Right ventricle myocardium superior (tissue), 1 donor: Measurements from ENCODE around the gene MYBBP1A. TPM values are rescaled to one million over a fixed set of nuclear protein-coding genes. Genes with fewer than 3 reads are reported as not detected.
"Not testable (repeated sequence)": the region's sequence is repeated elsewhere in the genome, so short reads cannot be mapped to it uniquely, and the experiment has no call there.

ENCODE experiments used
- ATAC-seq: fragments of 200-7000 bp; cut with Tn5 transposase; one replicate; pipeline ENCODE4 v1.9.1; 2020; ENCODE audit warnings: mild to moderate bottlenecking; ENCODE audit not compliant: poor library complexity
- DNase-seq: peaks from one replicate; pipeline ENCODE4 v3.0.0-alpha.2; 2020
- intact Hi-C: fragments of 100-400 bp; cut with DNase I; formaldehyde crosslinking; loops from one replicate; pipeline ENCODE4 v1.11.2; 2022
- total RNA-seq: library from RNA; stranded (reverse); fragmentation: NEBNext Ultra II Directional; extraction: Animal tissue kit (Norgen Biotek cat#: 25700); gene quantifications from one replicate; pipeline ENCODE4 v1.2.1, GENCODE V29; 2021
- donor health status: DM: no; HTN: yes; CAD: no; lungs with severe emphysema.

MYBBP1A gene
- total RNA-seq, 1 donor from 2014 or later: 18.8 TPM

DNA sequence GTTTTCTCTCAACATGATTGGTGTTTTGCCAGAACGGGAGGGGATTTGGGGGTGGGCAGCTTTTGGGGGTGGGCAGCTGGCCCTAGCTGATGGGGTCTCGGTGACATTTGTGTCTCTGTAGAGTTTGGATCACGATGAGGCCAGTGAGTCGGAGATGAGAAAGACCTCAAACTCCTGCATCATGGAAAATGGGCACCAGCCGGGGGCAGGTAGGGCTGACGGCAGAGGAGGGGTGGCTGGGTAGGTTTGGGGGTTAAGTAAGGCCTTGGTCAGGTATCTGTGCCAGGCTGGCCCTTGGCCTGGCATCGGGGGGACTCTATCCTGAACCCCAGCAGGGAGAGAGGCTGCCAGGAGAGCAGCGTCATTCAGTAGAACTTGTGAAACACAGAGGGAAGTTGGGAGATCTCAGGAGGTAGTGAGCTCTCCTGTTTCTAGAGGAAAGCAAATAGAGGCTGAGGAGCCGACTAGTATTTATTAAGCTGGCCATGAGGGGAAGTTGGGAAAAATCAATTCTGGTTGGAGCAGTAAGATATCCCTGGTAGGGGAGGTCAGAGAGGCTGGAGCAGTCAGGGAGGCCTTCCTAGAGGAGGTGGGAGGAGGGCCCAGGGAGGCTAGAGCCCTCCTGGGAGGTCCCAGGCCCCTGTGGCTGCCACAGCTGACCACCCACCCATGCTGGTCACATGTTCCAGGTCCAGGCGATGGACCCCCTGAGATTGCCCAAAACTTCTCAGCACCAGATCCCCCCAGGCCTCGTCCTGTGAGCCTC is 37.2 kb upstream of the MYBBP1A start:
- DNase-seq (peak; percentile 20), ATAC-seq (no peak)
- intact Hi-C loops: no loop called here

DNA sequence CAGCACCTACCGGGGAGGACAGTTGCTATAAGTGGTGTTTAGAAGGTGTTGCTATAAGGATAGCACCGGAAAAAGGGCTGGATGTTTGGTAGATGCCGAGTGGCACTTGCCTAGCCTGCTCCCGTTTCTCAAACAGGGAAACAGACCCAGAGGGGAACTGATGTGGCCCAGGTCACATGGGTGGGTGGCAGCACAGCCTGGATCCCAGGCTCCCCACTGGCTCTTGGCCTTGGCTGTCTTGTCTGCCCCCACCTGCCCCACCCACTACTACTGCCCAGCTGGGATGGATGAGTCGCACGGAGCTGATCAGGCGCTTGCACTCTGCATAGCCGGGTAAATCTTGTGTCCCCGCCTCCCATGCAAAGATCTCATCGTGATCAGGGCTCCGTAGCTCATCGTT is 36.3 kb upstream of the MYBBP1A start:
- intact Hi-C loops: no loop called here
- ATAC-seq: no peak
- DNase-seq: peak; percentile 43

DNA sequence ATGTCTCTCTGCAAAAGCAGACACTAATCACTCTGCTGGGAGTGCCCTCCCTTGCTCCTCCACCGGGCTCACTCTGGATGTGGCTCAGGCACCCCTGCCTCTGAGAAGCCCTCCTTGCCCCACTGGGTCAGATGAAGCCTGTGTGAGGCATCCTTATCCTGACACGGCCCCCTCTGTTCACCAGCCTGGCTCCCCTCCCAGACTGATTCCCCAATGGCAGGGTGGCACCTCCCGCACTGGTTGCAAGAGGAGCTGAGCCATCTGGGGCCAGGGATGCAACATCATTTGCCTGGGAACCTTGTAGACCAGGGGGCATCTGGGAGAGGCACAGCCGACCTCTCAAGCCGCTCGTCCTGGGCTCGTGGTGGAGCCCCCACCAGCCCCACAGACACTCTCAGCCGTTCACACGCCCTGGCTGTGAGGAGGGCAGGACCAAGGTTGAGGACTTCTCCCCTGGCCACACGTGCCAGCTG is 35.8 kb upstream of the MYBBP1A start:
- intact Hi-C loops: no loop called here
- DNase-seq: peak; percentile 39
- ATAC-seq: no peak

DNA sequence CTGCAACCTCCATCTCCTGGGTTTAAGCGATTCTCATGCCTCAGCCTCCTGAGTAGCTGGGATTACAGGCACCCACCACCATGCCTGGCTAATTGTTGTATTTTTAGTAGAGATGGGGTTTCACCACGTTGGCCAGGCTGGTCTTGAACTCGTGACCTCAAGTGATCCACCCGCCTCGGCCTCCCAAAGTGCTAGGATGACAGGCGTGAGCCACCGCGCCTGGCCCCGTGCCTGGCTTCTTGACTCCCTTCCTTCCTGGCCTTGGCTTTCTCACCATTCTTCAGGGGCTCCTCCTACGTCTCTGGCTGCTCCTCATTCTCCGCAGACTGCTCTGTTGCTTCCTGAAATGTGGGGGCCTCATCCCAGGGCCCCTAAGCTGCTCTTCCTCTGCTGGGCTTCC is 34.9 kb upstream of the MYBBP1A start:
- intact Hi-C loops, ATAC-seq: not testable (repeated sequence)
- peak; percentile 44 for DNase-seq

DNA sequence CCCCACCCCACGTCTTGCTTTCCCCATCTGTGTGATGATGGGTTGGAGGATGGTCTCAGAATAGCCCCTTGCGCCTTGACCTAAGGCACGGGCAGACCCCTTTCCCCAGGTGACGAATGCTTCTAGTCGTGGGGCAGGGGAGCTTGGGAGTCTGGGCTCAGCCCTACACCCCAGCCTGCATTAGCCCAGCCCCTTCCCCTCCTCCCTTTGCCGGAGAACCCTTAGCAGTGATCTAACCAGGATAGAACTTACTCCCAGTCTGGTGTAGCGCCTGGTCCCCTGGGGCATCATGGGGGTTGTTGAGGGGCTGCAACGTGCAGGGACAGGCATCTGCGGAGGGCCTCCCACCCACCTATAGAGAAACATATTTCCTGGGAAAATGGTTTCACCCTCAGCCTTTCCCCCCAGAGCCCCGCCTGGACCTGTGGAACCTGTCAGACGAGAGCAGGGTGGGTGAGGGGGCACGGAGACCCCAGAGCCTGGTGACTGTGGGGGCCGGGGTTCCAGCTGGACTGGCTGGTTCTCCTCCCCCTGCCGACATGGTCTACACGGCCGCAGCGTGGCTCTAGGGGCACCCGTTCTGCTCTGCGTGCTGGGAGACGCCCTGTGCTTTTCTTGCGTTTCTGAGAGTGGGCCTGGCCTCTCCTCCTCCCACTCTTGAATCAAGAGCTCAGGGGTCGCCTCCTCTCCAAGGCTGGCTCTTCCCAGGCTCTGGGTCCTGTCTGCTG is 33.9 kb upstream of the MYBBP1A start:
- intact Hi-C loops: no loop called here
- DNase-seq (peak; percentile 37), ATAC-seq (no peak)

DNA sequence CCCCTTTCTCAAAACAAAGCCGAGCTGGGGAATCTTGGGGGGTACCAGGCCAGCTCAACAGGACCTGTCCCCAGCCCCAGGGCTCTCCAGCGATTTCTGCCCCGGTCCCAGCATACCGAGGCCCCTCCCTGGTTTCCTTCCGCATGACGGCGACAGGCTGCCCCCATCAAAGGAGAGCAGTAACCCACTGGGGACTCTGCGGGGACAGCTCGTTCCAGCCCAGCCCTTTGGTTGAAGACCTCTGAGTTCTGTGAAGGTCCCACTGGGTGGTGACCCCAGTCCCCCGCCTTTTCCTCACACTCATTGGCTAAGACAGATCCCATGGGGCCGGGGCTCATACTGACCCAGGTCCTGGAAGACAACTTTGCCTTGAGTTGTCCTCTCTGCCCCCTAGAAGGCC is 33.2 kb upstream of the MYBBP1A start:
- ATAC-seq (no peak), DNase-seq (peak; percentile 68)
- intact Hi-C loops: no loop called here

DNA sequence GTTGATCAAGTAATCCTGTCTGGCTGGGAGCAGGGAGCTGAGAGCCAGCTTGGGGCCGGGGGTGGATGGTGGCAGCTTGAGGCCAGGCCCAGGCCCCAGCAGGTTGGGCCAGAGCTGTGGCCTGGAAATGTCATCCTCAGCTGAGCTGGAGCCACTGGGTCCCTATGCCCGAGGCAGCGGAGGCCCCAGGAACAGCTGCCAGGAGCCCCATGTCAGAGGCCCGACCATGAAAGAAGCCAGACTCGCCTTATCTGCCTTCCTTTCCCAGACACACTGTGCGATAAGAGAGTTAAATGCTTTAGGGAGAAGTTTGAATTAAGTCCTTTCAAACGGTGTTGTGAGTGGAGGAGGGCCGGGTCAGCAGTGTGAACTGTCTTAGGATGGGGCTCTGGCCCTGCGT is 32.6 kb upstream of the MYBBP1A start:
- intact Hi-C loops: no loop called here
- ATAC-seq (peak; percentile 50), DNase-seq (peak; percentile 69)

DNA sequence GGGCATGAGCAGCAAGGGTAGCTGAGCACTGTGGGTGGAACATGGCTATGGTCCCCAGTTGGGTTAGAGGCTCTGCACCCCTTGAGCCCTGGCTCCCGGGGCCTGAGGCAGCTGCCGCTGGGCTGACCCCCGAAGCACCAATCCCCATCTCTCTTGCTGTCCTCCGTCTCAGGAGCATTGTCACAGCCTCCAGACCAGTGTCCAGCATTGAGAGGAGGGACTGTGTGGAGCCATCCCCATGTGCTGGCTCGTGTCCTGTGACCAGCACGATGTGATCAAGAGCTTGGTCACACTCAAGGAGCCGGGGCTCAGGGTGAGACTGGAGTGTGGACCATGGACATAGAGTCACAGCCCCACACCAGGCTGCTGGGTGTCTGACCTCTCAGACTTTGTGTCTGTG is 32.0 kb upstream of the MYBBP1A start:
- intact Hi-C loops: no loop called here
- no peak for DNase-seq
- no peak for ATAC-seq

GRCh38 chr17:4586043-4586442 is 30.9 kb upstream of the MYBBP1A start:
- ATAC-seq (no peak), DNase-seq (no peak)
- intact Hi-C loops: no loop called here

DNA sequence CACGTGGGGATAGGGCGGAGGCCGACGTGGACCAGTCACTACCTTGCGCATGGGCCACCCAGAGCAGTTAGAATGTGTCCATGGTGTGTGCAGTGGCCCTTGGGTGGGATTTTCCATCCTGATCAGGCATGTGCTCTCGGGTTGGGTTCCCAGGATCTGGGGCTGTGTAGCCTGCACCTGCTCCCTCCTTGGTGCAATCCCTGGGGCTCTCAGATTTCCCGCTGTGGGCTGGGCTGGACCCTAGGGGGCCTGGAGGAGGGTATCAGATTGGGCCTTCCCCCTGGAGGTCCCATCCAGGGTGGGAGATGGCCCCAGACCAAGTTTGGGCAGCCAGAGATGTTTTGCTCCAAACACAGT is 30.4 kb upstream of the MYBBP1A start:
- intact Hi-C loops: no loop called here
- DNase-seq (no peak), ATAC-seq (no peak)

DNA sequence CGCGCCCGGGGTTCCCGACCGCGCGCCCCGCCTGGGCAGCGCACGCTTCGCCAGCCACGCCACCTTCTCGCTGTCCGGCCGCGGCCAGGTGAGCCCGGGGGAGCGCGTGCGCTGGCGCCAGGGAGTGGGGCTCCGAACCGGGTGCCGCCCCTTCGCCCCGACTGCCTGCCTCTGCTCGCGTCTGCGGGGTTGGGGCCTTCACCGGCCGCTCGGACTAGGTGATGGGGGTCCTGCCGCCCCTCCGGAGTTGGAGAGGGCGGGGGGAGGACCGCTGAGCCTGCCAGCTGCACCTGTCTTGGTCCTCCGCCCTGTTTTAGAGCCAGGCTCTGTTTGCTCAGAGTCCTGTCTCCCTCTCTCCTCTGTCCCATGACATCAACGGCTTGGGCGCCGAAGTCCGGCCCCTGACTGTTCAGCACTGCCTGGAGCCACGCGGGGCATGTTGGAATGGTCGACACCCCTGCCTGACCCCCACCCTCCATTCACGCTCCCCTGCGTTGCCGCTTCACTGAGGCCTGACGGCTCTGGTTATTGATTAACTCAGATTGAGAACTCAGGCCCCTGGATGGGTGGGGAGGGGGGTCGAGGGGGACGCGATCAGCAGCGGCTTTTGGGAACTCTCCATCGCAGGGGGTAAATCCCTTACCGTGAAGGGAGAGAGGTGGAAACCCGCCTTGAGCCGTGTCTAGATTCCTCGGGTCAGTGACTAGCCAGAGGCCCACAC is 29.9 kb upstream of the MYBBP1A start:
- ATAC-seq (no peak), DNase-seq (no peak)
- intact Hi-C loops: no loop called here

DNA sequence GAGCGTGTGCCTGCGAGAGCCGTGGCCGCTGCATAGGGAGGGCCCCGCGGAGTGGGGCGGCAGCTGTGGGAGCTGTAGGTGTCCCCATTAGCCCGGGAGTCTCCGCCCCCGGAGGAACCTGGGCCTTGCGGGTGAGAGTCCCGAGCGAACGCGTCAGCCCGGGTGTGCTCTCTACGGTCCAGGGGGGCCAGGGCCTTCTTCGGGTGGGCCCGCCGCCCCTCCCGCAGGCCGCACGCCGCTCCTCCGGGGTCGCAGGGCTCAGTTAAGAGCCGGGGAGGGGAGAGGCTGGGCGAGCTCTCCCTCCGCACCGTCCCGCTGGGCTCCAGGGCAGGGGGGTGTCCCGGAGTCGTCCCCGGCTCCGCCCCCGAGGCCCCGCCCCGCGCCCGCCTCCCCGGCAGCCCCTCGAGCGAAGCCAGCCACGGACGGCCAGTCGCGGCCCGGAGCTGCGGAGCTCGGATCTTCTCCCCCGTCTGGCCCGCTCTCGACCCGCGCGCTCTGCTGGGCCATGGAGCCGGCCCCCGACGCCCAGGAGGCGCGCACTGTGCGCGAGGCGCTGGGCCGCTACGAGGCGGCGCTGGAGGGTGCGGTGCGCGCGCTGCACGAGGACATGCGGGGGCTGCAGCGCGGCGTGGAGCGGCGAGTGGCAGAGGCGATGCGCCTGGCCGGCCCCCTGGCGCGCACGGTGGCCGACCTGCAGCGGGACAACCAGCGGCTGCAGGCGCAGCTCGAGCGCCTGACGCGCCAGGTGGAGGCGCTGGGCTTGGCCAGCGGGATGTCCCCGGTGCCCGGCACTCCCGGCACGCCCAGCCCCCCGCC is 29.1 kb upstream of the MYBBP1A start, which contains the start of gene SMTNL2:
Gene SMTNL2, plus strand, starts transcription at position 429 of the 816 bp plus-strand sequence. Its CDS starts 77 bp downstream, at position 506.
- ATAC-seq (peak; percentile 87), DNase-seq (peak; percentile 82)
- intact Hi-C loops: no loop called here

DNA sequence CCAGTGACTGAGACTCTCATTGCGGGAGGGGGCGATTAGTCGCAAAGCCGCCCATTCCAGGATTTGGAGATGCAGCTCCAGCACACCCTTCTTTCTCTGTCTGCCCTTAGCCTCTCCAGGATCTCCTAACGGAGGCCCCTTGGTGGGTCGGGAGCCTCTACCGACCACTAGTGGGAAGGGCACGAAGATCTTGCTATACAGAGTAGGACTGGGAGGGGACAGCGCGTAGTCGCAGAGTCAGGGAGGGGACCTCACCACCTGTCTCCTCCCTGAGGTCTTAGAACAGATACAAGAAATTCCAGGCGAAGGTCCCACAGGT is 28.6 kb upstream of the MYBBP1A start:
- intact Hi-C loops: no loop called here
- no peak for DNase-seq
- ATAC-seq: peak; percentile 71

GRCh38 chr17:4583206-4583605 is 28.0 kb upstream of the MYBBP1A start:
- intact Hi-C loops: no loop called here
- ATAC-seq (no peak), DNase-seq (no peak)

GRCh38 chr17:4582691-4583090 is 27.5 kb upstream of the MYBBP1A start:
- ATAC-seq (no peak), DNase-seq (no peak)
- intact Hi-C loops: no loop called here

DNA sequence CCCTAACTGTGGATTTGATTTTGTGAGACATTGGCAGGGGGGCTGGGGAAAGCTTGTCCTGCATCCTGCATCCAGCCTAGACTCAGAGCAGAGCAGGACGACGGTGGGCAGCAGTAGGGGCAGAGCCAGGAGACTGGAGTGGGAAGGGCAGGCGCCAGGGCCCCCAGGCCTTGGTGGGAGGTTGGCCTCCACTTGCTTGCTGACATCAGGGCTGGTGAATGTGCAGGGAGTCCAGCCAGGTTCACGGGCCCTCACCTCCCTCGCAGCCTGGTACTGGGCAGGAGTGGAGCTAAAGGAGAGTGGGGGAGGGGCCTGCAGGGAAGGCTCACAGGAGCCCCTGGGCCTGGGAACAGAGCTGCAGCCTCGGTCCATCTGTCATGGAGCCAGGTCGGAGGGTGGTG is 26.9 kb upstream of the MYBBP1A start:
- intact Hi-C loops: no loop called here
- DNase-seq (no peak), ATAC-seq (no peak)

GRCh38 chr17:4580291-4580690 is 25.1 kb upstream of the MYBBP1A start:
- no peak for DNase-seq
- no peak for ATAC-seq

GRCh38 chr17:4579678-4580077 is 24.5 kb upstream of the MYBBP1A start:
- intact Hi-C loops: no loop called here
- DNase-seq: no peak
- no peak for ATAC-seq

More at GRCh38 chr17:4580291-4580690, 25.1 kb upstream of the MYBBP1A start:
- intact Hi-C loops: no loop called here

DNA sequence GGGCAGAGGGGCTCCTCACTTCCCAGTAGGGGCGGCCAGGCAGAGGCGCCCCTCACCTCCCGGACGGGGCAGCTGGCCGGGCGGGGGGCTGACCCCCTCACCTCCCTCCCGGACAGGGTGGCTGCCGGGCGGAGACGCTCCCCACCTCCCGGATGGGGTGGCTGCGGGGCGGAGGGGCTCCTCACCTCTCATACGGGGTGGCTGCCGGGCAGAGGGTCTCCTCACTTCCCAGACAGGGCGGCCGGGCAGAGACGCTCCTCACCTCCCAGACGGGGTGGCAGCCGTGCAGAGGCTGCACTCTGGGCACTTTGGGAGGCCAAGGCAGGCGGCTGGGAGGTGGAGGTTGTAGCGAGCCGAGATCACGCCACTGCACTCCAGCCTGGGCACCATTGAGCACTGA is 23.2 kb upstream of the MYBBP1A start:
- intact Hi-C loops, ATAC-seq, DNase-seq: not testable (repeated sequence)
